Tibial nerve (tissue), 4 donors: ENCODE measurements around the gene ZNF79. TPM values are rescaled to one million over a fixed set of nuclear protein-coding genes. Genes with fewer than 3 reads are reported as not detected.

Source experiments
- DNase-seq, 2 donors: peaks; one replicate each; pipeline ENCODE4 v3.0.0-alpha.2; 2019; ENCODE audit warnings: low spot score in 2 of 2
- H3K27ac ChIP-seq, 4 donors: fragments of 200-600 bp; sonication (generic) in 3 of 4; one replicate each; pipeline ENCODE4 v1.5.1; 2017 to 2019; ENCODE audit warnings: mild to moderate bottlenecking in 1 of 4
- H3K27me3 ChIP-seq, 2 donors: fragments of 200-600 bp; sonication (generic) in 1 of 2; one replicate each; pipeline versions ENCODE4 v1.5.1 to v1.6.0; 2017 to 2019
- H3K36me3 ChIP-seq, 3 donors: fragments of 200-600 bp; sonication (generic); one replicate each; pipeline ENCODE4 v1.5.1; 2018 to 2019
- H3K4me1 ChIP-seq, 4 donors: fragments of 200-600 bp; sonication (generic) in 3 of 4; one replicate each; pipeline ENCODE4 v1.5.1; 2017 to 2019
- H3K4me3 ChIP-seq, 4 donors: fragments of 200-600 bp; sonication (generic) in 3 of 4; one replicate each; pipeline ENCODE4 v1.5.1; 2017 to 2019; ENCODE audit warnings: mild to moderate bottlenecking in 1 of 4, moderate library complexity in 1 of 4
- H3K9me3 ChIP-seq, 4 donors: fragments of 200-600 bp; sonication (generic) in 3 of 4; one replicate each; pipeline ENCODE4 v1.5.1; 2017 to 2019
- EP300 ChIP-seq, 2 donors: sonication (generic); formaldehyde crosslinking; IDR thresholded peaks; one replicate each; pipeline ENCODE4 v1.6.1; 2017; ENCODE audit warnings: antibody characterized with exemption in 2 of 2, mild to moderate bottlenecking in 1 of 2
- POLR2A ChIP-seq, 2 donors: fragments of 450-650 bp; IDR thresholded peaks; one replicate each; pipeline ENCODE4 v1.6.1; 2017; ENCODE audit warnings: antibody characterized with exemption in 2 of 2, mild to moderate bottlenecking in 2 of 2, moderate library complexity in 2 of 2
- WGBS, 2 donors: methylation state at CpG; one replicate each; pipeline ENCODE4 v1.1.5; 2018; 5-methylcytosine and 5-hydroxymethylcytosine counted together
- total RNA-seq, 4 donors: library from RNA; depleted of rRNA; stranded (reverse); fragments of >200 nt; gene quantifications; one replicate each; pipeline ENCODE4 v1.1.0, GENCODE V29; 2016
- TF ChIP-seq, protein P1 (sequence below), 5 experiments: fragments of 200-600 bp in 3 of 5; fragments of 450-650 bp in 2 of 5; sonication (generic) in 3 of 5; IDR thresholded peaks; one replicate each; pipeline ENCODE4 v1.5.1; 2016 to 2019; ENCODE audit warnings: antibody characterized with exemption in 5 of 5, mild to moderate bottlenecking in 3 of 5, moderate library complexity in 2 of 5

The ZNF79 gene
- total RNA-seq, 4 donors from 2014 or later: 11.6 to 18.0 (median 13.0) TPM

GRCh38 chr9:127428348-127428747, 4.2 kb downstream of the ZNF79 start:
- no peak overlapping the region for H3K27ac ChIP-seq
- no peak overlapping the region for H3K4me3 ChIP-seq
- H3K27me3 ChIP-seq: no peaks in the 10 kb centered on the region
- peaks cover 0 to 59% (median 9%) of the 10 kb centered on the region in 3 donors for H3K36me3 ChIP-seq
- TF ChIP-seq, protein P1, sequence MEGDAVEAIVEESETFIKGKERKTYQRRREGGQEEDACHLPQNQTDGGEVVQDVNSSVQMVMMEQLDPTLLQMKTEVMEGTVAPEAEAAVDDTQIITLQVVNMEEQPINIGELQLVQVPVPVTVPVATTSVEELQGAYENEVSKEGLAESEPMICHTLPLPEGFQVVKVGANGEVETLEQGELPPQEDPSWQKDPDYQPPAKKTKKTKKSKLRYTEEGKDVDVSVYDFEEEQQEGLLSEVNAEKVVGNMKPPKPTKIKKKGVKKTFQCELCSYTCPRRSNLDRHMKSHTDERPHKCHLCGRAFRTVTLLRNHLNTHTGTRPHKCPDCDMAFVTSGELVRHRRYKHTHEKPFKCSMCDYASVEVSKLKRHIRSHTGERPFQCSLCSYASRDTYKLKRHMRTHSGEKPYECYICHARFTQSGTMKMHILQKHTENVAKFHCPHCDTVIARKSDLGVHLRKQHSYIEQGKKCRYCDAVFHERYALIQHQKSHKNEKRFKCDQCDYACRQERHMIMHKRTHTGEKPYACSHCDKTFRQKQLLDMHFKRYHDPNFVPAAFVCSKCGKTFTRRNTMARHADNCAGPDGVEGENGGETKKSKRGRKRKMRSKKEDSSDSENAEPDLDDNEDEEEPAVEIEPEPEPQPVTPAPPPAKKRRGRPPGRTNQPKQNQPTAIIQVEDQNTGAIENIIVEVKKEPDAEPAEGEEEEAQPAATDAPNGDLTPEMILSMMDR (IDR thresholded peaks at IDR 0.05): no peak
- TF ChIP-seq EP300 (IDR thresholded peaks at IDR 0.05): no peak
- no peak for TF ChIP-seq POLR2A (IDR thresholded peaks at IDR 0.05)
- DNase-seq: no peak
- WGBS, 2 donors: 89 to 91% methylated on average over 3 of the region's 3 CpGs
- H3K4me1 ChIP-seq: peaks cover 0 to 27% (median 11%) of the 10 kb centered on the region in 4 donors
- H3K9me3 ChIP-seq: no peaks in the 10 kb centered on the region

- whole genome bisulfite sequencing, 2 donors: 94 to 95% methylated on average over 8 of the region's 8 CpGs
- H3K36me3 ChIP-seq: peaks cover 0 to 80% (median 24%) of the 10 kb centered on the region in 3 donors
- no peak for DNase-seq
Observed at GRCh38 chr9:127430415-127430814, 6.2 kb downstream of the ZNF79 start.

DNA sequence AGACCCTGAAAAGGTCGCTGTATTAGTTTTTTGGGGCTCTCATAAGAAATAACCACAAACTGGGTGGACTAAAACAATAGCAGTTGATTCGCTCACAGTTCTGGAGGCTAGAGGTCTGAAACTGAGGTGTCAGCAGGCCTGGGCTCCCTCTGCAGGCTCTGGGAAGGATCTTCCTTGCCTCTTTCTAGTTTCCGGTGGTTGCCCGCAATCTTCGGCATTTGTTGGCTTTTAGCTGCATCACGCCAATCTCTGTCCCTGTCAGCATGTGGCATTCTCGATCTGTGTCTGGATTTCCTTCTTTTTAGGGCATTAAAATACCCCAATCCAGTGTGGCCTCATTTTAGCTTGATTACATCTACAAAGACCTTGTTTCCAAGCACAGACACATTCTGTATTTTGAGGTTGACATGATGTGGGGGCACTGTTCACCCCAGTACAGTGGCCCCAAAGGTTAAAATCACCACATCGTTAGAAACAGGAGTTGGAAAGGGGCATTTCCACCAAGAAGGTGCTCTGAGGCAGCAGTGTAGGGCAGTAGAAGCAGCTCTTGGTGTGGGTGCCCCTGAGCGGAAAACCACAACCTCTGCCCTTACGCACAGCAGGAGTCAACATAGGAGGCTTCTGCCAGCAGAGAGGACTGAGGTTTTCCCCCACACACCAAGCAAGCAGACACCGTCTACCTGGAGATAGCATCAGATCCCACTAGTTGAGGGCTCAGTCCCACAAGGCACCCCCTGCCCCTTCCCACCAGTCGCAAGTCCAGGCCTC, 13.5 kb downstream of the ZNF79 start:
- Histone ChIP-seq H3K9me3 (no peaks in the 10 kb centered on the region), H3K27me3 (no peaks in the 10 kb centered on the region), H3K36me3 (peaks cover 4 to 100% (median 27%) of the 10 kb centered on the region in 3 donors), H3K27ac (no peak overlapping the region), H3K4me1 (no peaks in the 10 kb centered on the region), H3K4me3 (no peak overlapping the region)
- no peak for DNase-seq
- TF ChIP-seq, protein P1 (IDR thresholded peaks at IDR 0.05): no peak
- TF ChIP-seq EP300 (IDR thresholded peaks at IDR 0.05): no peak
- TF ChIP-seq POLR2A (IDR thresholded peaks at IDR 0.05): no peak
- WGBS, 2 donors: 84 to 85% methylated on average over 12 of the region's 12 CpGs

More at GRCh38 chr9:127430415-127430814, 6.2 kb downstream of the ZNF79 start:
- no peak overlapping the region for H3K27ac ChIP-seq
- TF ChIP-seq EP300 (IDR thresholded peaks at IDR 0.05): no peak
- TF ChIP-seq, protein P1 (IDR thresholded peaks at IDR 0.05): no peak
- TF ChIP-seq POLR2A (IDR thresholded peaks at IDR 0.05): no peak
- no peak overlapping the region for H3K4me3 ChIP-seq
- H3K9me3 ChIP-seq: no peaks in the 10 kb centered on the region
- no peaks in the 10 kb centered on the region for H3K27me3 ChIP-seq
- H3K4me1 ChIP-seq: peaks cover 0 to 18% (median 3%) of the 10 kb centered on the region in 4 donors

DNA sequence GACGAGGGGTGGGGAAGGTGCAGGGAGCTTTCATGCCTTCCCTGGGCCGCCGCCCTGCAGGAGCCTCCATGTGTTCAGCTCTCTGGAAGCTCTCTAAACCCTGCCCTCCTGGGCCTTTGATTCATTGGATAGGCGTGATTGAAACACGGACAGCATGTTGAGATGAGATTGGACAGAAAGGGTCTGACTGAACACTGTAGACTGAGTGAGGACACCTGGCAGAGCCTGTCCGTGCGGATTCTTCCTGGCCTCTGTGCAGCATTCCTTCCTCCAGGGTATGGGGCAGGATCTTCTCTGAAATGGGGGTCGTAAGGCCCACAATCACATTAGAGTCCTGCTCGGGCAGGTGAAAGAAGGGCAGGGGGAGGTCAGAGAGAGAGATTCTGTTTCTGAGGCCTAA, 14.2 kb downstream of the ZNF79 start:
- Histone ChIP-seq H3K4me3 (no peak overlapping the region), H3K4me1 (no peaks in the 10 kb centered on the region), H3K27ac (no peak overlapping the region), H3K36me3 (peaks cover 4 to 100% (median 27%) of the 10 kb centered on the region in 3 donors), H3K9me3 (no peaks in the 10 kb centered on the region), H3K27me3 (no peaks in the 10 kb centered on the region)
- no peak for DNase-seq
- no peak for TF ChIP-seq EP300 (IDR thresholded peaks at IDR 0.05)
- no peak for TF ChIP-seq POLR2A (IDR thresholded peaks at IDR 0.05)
- TF ChIP-seq, protein P1 (IDR thresholded peaks at IDR 0.05): no peak
- 85 to 94% methylated on average over 9 of the region's 9 CpGs for WGBS, 2 donors

- Histone ChIP-seq H3K36me3 (peaks cover 4 to 100% (median 13%) of the 10 kb centered on the region in 3 donors), H3K4me3 (no peak overlapping the region), H3K9me3 (no peaks in the 10 kb centered on the region), H3K4me1 (peaks cover 0 to 11% (median 4%) of the 10 kb centered on the region in 4 donors), H3K27me3 (no peaks in the 10 kb centered on the region), H3K27ac (no peak overlapping the region)
- no peak for DNase-seq
- TF ChIP-seq, protein P1 (IDR thresholded peaks at IDR 0.05): no peak
- TF ChIP-seq EP300 (IDR thresholded peaks at IDR 0.05) (no peak), POLR2A (IDR thresholded peaks at IDR 0.05) (no peak)
- 92 to 95% methylated on average over 17 of the region's 17 CpGs for WGBS, 2 donors
Observed at GRCh38 chr9:127444283-127444920, 20.2 kb downstream of the ZNF79 start.
